ENCODE measurements around the gene ATIC.

The ATIC gene

DNA sequence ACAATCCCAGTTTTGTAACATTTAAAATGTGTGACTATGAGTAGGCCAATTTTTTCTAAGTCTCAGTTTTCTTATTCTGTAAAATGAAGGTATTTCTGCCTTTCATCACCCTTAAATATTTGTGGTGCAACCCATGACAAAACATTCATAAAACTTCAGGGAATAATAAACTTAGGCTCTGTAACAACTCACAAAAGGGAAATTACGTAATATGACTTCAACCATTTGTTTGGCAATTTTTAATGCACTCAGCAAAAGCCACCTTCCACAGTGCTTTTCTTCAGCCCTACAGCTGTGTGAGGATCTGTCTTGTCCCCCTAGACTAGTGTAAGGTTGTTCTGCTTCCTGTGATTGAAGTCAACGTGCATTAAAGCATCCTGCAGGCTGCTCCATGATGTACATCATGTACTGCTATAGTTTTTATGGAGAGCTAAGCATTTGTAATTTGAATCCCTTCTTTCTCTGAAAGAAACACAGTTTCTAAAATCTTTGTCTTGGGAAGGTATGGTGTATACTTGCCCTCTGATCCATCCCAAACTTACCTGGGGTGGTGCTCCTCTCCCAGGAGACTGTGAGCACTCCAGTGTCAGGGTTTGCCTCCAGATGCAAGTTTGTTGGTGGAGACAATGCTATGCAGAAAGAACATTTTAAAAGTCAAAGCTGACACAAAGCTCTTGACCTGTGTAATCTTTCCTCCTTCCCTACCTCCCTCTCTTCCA lies 84.9 kb downstream of the ATIC start:
- in situ Hi-C loops (cut with MboI; ENCODE audit: low sequenced_read_pairs), result no loop called here

DNA sequence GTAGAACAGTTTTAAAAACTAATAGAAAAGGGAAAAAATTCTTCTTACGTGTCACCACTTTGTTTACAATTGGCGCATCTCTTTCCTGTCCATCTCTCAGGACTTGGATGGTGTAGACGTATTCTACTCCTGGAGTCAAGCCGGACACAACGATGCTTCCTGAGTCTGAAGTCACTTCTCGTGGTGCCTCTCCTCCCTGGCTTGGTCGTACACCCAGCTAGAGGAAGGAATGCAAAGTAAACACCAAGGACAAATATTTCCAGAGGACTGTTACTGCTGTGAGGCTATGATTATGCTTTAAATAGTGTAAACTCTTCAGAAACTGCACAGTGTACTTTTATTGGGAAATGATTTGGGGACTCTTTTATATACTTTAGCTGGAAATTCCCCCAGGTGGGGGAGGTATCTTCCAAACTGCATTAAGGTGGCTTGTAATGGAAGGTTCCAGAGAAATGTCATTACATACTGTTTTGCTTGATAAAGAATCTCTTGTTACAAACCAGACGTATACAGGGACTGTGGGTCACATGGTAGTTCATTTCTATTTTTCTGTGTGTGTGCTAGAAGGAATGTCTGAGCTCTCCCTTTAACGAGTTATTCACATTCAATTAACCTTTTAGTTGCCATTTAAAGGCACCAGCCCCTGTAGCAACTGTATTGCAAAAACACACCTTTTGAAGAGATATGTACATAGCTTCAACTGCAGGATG lies 85.9 kb downstream of the ATIC start:
- in situ Hi-C loops (cut with MboI; ENCODE audit: low sequenced_read_pairs), result no loop called here

DNA sequence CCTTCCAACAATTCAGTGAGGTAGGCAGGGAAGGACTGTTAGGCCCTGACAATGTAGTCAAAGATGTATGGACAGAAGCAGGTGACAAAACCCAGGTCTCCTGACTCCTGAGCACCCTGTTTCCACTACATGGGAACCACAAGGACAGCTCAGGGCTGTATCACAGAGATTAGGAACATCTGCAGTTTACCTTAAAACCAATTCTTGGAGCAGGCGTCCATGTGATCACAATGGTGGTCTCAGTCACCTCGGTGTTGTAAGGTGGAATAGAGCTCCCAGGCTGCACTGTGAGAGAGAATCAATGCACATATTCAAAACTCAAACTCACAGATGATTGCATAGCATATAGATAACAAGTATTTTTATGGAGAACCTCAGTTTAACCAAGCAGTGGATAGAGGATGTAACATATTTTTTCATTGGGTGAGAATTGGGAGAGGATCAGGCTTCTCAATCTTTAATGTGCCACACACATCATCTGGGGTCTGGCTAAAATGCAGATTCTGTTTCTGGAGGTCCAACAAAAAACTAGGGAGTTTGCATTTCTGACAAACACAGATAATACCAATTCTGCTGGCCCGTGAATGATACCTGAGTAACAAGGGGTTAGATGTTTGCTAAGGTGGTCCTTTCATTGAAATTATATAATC lies 87.3 kb downstream of the ATIC start:
- in situ Hi-C loops (cut with MboI; ENCODE audit: low sequenced_read_pairs), result no loop called here

Data from hTERT RPE-1 (cell line).